GM18909 (cell line): ENCODE measurements around the gene CHCHD3.

ENCODE experiments used
- ATAC-seq: cut with Tn5 transposase; IDR thresholded peaks from one replicate; pipeline ENCODE4 v1.9.1; 2021; ENCODE audit warnings: mild to moderate bottlenecking; ENCODE audit not compliant: unreplicated experiment, poor library complexity

CHCHD3 gene

GRCh38 chr7:132790104-132790503 lies 291.8 kb downstream of the CHCHD3 start:
- no peak for ATAC-seq

GRCh38 chr7:132789281-132789680 lies 292.6 kb downstream of the CHCHD3 start:
- no peak for ATAC-seq

GRCh38 chr7:132785870-132786269 lies 296.0 kb downstream of the CHCHD3 start:
- ATAC-seq, result no peak

GRCh38 chr7:132784406-132784805 lies 297.5 kb downstream of the CHCHD3 start:
- no peak for ATAC-seq

GRCh38 chr7:132783824-132784223 lies 298.1 kb downstream of the CHCHD3 start:
- ATAC-seq, result no peak

- ATAC-seq, result no peak
Measured at GRCh38 chr7:132782777-132783640, 298.9 kb downstream of the CHCHD3 start.

GRCh38 chr7:132780822-132781221 lies 301.1 kb downstream of the CHCHD3 start:
- no peak for ATAC-seq

- ATAC-seq, result no peak
Measured at GRCh38 chr7:132779164-132779563, 302.7 kb downstream of the CHCHD3 start.

- no peak for ATAC-seq
Measured at GRCh38 chr7:132778761-132779160, 303.1 kb downstream of the CHCHD3 start.

GRCh38 chr7:132777956-132778355 lies 303.9 kb downstream of the CHCHD3 start:
- ATAC-seq, result no peak

GRCh38 chr7:132777414-132777813 lies 304.5 kb downstream of the CHCHD3 start:
- no peak for ATAC-seq

GRCh38 chr7:132776048-132776620 lies 305.8 kb downstream of the CHCHD3 start:
- no peak for ATAC-seq

GRCh38 chr7:132773527-132773956 lies 308.3 kb downstream of the CHCHD3 start:
- ATAC-seq, result no peak

- ATAC-seq, result no peak
Measured at GRCh38 chr7:132771301-132771730, 310.6 kb downstream of the CHCHD3 start.

GRCh38 chr7:132770055-132770454 lies 311.8 kb downstream of the CHCHD3 start:
- no peak for ATAC-seq

GRCh38 chr7:132769280-132769679 lies 312.6 kb downstream of the CHCHD3 start:
- ATAC-seq, result no peak

- ATAC-seq, result no peak
Measured at GRCh38 chr7:132768099-132768498, 313.8 kb downstream of the CHCHD3 start.

GRCh38 chr7:132767378-132767777 lies 314.5 kb downstream of the CHCHD3 start:
- no peak for ATAC-seq

- no peak for ATAC-seq
Measured at GRCh38 chr7:132766660-132767059, 315.2 kb downstream of the CHCHD3 start.

- ATAC-seq, result no peak
Measured at GRCh38 chr7:132765861-132766260, 316.0 kb downstream of the CHCHD3 start.

GRCh38 chr7:132764762-132765161 lies 317.1 kb downstream of the CHCHD3 start:
- ATAC-seq, result no peak

GRCh38 chr7:132760866-132761265 lies 321.0 kb downstream of the CHCHD3 start:
- no peak for ATAC-seq
